H1 (cell line): ENCODE results near the gene MAP2K7. TPM values are rescaled to one million over a fixed set of nuclear protein-coding genes. Genes with fewer than 3 reads are reported as not detected.

Experiments used
- CTBP2 ChIP-seq: IDR thresholded peaks from 2 replicates; pipeline ENCODE4 v1.7.0; 2011; ENCODE audit warnings: borderline replicate concordance, mild to moderate bottlenecking, moderate library complexity, mixed read lengths, low read length; ENCODE audit not compliant: insufficient read depth, insufficient read length
- FOSL1 ChIP-seq: IDR thresholded peaks from 2 replicates; pipeline ENCODE4 v1.6.1; 2011; ENCODE audit warnings: mild to moderate bottlenecking, low read depth, low read length, moderate library complexity; ENCODE audit not compliant: insufficient read depth
- polyA plus RNA-seq, 7 experiments: library from polyadenylated mRNA; depleted of rRNA in 3 of 7; stranded (reverse) in 5 of 7; unstranded in 2 of 7; fragments of >200 nt in 5 of 7; fragments of 200-250 nt in 2 of 7; gene quantifications; 1 replicate in 5 of 7; 2 replicates in 1 of 7; 4 replicates in 1 of 7; pipeline versions ENCODE4 v1.2.1 to v1.2.3, GENCODE V29; 2011 to 2013; ENCODE audit warnings: missing spikeins in 2 of 7, mixed read lengths in 2 of 7
- total RNA-seq: library from RNA; stranded (reverse); fragmentation: NEBNext Ultra II Directional; extraction: Animal tissue kit (Norgen Biotek cat#: 25700); gene quantifications from 2 replicates; pipeline ENCODE4 v1.2.1, GENCODE V29; 2021

Gene MAP2K7
- total and polyA plus RNA-seq, 2 of the 8 experiments (the other 6 are each of a cell fraction or from before 2014, with no cell fraction given) = 8.9 to 38.3 TPM

- TF ChIP-seq CTBP2 (no peak), FOSL1 (no peak)
These were observed 24.1 kb downstream of the MAP2K7 start (continued) for GRCh38 chr19:7927605-7928333.
